NB4 (cell line): ENCODE results near the gene EBF3.

Experiments used
- CTCF ChIP-seq: IDR thresholded peaks from one replicate; pipeline ENCODE4 v1.5.1; 2012; ENCODE audit warnings: low read depth, low read length
- MAX ChIP-seq: IDR thresholded peaks from 2 replicates; pipeline ENCODE4 v1.6.1; 2011; ENCODE audit warnings: low read depth, low read length
- MYC ChIP-seq: IDR thresholded peaks from 2 replicates; pipeline ENCODE4 v1.6.1; 2011; ENCODE audit warnings: low read depth, low read length
- POLR2A ChIP-seq: IDR thresholded peaks from 2 replicates; pipeline ENCODE4 v1.6.1; 2011; ENCODE audit warnings: mild to moderate bottlenecking; ENCODE audit not compliant: insufficient read length; ENCODE audit errors: extremely low read depth

GRCh38 chr10:129936923-129937300 is 27.2 kb downstream of the EBF3 start:
- TF ChIP-seq CTCF (no peak), POLR2A (no peak), MAX (no peak), MYC (no peak)
